NCI-H2081 (cell line): ENCODE results near the gene SPTBN1.
A peak's percentile ranks its signal among the peaks of the same experiment; 100 is the strongest.

ENCODE experiments used
- DNase-seq, 2 experiments: peaks; one replicate each; lab custom pipeline; 2025; lab: John Stamatoyannopoulos, UW

Gene SPTBN1

GRCh38 chr2:54630858-54631497 lies 174.9 kb downstream of the SPTBN1 start:
- DNase-seq = no peak

GRCh38 chr2:54631755-54632154 lies 175.6 kb downstream of the SPTBN1 start:
- DNase-seq = no peak

- DNase-seq = no peak
These were observed 176.9 kb downstream of the SPTBN1 start for GRCh38 chr2:54632733-54633692.

GRCh38 chr2:54634021-54634420 lies 177.9 kb downstream of the SPTBN1 start:
- no peak for DNase-seq

- no peak for DNase-seq
These were observed 178.7 kb downstream of the SPTBN1 start for GRCh38 chr2:54634564-54635511.

- no peak for DNase-seq
These were observed 179.5 kb downstream of the SPTBN1 start for GRCh38 chr2:54635554-54636152.

GRCh38 chr2:54636415-54637139 lies 180.4 kb downstream of the SPTBN1 start:
- no peak for DNase-seq

- no peak for DNase-seq
These were observed 182.0 kb downstream of the SPTBN1 start for GRCh38 chr2:54638103-54638502.

GRCh38 chr2:54638774-54639187 lies 182.7 kb downstream of the SPTBN1 start:
- DNase-seq = no peak

- no peak for DNase-seq
These were observed 183.5 kb downstream of the SPTBN1 start for GRCh38 chr2:54639609-54640008.

GRCh38 chr2:54640834-54641540 lies 184.9 kb downstream of the SPTBN1 start:
- no peak for DNase-seq

- no peak for DNase-seq
These were observed 185.9 kb downstream of the SPTBN1 start for GRCh38 chr2:54641988-54642387.

- DNase-seq = peak in 1 of 2 experiments; percentile 7
These were observed 186.7 kb downstream of the SPTBN1 start for GRCh38 chr2:54642677-54643430.

- no peak for DNase-seq
These were observed 188.1 kb downstream of the SPTBN1 start for GRCh38 chr2:54644236-54644635.

GRCh38 chr2:54646170-54646927 lies 190.2 kb downstream of the SPTBN1 start:
- no peak for DNase-seq

GRCh38 chr2:54648256-54648655 lies 192.1 kb downstream of the SPTBN1 start:
- no peak for DNase-seq

- DNase-seq = no peak
These were observed 193.1 kb downstream of the SPTBN1 start for GRCh38 chr2:54649191-54649590.

GRCh38 chr2:54649633-54650032 lies 193.5 kb downstream of the SPTBN1 start:
- no peak for DNase-seq

- DNase-seq = no peak
These were observed 194.5 kb downstream of the SPTBN1 start for GRCh38 chr2:54650612-54651011.
